GM21381 (cell line): Measurements from ENCODE around the gene UPK3BL1.
A peak's percentile ranks its signal among the peaks of the same experiment; 100 is the strongest.
"Not testable (repeated sequence)": the region's sequence is repeated elsewhere in the genome, so short reads cannot be mapped to it uniquely, and the experiment has no call there.

Source experiments
- ATAC-seq: cut with Tn5 transposase; IDR thresholded peaks from one replicate; pipeline ENCODE4 v1.9.1; 2021; ENCODE audit warnings: mild to moderate bottlenecking, moderate library complexity; ENCODE audit not compliant: unreplicated experiment

UPK3BL1 gene, protein sequence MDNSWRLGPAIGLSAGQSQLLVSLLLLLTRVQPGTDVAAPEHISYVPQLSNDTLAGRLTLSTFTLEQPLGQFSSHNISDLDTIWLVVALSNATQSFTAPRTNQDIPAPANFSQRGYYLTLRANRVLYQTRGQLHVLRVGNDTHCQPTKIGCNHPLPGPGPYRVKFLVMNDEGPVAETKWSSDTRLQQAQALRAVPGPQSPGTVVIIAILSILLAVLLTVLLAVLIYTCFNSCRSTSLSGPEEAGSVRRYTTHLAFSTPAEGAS

DNA sequence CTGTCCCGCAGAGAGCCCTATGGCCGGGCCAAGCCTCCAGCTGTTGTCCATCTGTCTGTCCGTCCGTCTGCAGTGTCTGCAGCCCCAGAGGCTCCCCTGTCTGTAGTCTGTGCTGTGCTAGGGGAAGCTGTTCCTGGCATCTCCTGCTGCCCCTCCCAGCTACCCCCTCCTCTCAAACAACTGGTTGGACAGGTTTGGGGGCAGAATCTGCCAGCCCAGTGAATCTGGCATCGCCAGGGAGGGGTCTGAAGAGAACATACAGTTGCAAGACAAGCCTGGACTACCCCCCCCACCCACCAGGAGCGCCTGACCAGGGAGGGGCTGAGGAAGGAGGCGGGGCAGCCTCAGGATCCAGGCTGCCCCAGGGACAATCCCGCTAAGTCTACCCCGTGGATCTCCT is at the start of gene UPK3BL1:
TSS of gene UPK3BL1 (minus strand) at position 101 of the 400 bp plus-strand sequence. CDS start at position 51, 50 bp downstream.
- ATAC-seq, result not testable (repeated sequence)

DNA sequence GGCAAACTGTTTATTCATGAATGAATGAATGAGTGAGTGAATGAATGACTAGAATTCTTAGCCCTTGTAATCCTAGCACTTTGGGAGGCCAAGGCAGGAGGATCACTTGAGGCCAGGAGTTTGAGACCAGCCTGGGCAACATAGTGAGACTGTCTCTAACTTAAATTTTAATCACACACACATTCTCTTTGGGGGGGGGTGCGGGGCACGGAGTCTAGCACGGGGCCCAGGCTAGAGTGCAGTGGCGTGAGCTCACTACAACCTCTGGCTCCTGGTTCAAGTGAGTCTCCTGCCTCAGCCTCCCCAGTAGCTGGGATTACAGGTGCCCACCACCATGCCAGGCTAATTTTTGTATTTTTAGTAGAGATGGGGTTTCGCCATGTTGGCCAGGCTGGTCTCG is 48.0 kb upstream of the UPK3BL1 start:
- ATAC-seq, result not testable (repeated sequence)

DNA sequence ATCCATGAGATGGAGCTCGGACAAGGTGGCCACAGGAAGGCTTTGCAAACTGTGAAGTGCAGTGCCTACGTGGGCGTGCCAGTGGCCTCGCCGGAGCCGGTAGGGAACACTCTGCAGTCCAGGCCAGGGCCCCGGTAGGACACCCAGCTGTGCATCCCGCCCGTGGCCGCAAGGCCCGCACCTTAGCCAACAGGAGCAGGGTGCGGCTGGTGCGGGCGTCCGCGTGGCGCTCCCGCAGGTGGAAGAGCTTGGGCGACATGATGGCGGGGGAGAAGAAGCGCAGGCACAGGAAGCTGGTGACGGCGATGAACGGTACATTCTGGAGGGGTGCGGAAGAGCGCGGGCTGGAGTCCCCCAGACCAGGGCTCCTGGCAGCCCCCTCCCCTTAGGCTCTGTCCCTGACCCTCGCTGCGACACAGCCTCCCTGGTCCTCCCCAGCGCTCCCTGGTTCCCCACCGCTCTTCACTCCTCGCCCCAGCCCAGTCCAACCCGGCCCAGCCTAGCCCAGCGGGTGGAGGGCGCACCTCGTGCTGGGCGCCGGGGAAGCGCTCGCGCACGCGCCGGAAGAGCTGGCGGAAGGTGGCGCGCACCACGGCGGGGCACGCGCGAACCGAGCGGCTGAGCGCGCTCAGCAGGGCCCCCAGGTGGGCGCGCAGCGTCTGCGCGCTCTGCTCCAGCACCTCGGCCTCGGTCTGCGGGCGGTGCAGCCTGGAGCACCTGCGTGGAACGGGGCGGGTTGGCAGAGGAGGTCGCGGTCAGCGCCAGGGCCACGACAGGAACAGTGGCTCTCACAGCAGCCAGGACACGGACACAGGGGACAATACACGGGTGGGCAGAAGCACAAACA is 47.1 kb upstream of the UPK3BL1 start:
- ATAC-seq, result peak; percentile 70

DNA sequence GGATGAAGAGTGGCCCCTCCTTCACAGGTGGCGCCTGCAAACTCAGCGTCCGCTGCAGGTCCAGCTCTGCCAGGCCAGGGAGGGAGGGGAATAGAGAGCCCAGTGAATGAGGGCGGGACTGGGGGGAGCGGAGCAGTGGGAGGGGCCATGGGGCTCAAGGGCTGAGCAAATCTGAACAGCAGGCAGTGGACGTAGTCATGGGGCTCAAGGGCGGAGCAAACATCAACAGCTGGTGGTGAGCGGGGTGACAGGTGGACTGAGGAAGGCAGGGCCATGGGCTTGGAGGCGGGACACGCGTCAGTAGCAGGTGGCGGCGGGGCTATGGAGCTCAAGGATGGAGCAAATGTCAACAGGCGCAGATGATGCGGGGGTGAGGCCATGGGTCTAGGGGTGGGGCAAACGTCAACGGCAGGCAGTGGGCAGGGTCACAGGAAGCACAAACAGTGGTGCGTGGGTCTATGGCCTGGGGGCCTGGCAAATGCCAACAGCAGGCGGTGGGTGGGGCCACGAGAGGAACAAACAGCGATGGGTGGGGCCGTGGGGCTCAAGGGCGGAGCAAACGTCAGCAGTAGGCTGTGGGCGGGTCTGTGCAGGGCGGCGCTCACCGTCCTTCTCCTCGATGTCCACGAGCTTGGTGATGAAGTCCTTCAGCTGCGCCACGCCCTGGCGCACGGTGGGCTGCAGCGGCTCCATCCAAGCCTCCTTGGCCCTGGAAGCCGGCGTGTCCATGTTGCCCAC is 45.9 kb upstream of the UPK3BL1 start:
- peak; percentile 77 for ATAC-seq

DNA sequence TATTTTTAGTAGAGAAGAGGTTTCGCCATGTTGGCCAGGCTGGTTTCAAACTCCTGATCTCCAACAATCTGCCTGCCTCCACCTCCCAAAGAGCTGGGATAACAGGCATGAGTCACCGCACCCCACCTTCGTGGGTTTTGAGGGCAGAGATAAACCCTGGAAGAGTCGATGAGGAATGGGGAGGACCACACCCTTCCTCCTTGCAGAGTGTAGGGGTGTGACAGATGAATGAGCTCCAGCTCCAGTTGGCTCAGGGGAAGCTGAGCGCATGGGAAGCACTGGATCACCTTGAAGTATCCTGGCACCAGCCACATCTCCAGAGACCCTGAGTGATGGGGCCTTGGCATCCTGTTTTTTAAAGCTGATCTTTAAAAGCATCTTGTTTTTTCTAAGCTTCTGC is 40.0 kb upstream of the UPK3BL1 start:
- not testable (repeated sequence) for ATAC-seq

DNA sequence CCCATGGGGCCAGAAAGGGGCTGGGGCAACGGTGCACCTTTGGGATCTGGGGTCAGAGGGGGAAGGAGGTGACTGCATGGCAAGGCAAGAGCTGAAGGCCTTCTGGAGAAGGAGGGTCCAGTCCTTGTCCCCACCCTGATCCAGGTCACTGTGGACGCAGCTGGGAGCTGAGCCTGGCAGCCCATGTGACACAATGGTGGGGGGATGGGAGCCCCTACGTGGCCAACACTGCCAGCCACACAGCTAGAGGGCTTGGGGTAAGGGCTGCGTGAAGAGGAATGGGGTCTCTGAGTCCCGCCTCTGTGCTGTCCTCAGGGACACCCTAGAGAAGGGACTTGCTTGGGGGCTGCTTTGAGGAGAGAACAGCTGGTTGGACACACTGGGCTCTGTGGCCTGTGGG is 38.2 kb upstream of the UPK3BL1 start:
- ATAC-seq, result not testable (repeated sequence)

DNA sequence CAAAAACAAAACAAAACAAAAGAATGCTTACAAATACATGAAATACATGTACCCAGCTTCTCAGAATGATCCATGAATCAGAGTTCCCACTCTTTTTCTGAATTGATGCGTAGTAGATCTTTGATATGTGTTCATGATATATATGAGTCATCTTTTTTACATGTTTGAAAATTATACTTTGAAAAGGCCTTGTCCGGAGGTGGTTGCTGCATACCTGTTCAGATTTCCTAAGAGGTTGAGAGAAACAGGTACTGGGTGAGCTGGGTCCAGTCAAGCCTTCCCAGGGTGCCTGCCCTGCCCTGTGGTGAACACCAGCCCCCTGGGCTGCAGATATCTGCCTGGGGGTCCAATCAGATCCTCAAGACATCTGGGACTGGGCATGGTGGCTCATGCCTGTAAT is 33.0 kb upstream of the UPK3BL1 start:
- ATAC-seq, result not testable (repeated sequence)

GRCh38 chr7:102673447-102674067 is 31.0 kb upstream of the UPK3BL1 start:
- not testable (repeated sequence) for ATAC-seq

DNA sequence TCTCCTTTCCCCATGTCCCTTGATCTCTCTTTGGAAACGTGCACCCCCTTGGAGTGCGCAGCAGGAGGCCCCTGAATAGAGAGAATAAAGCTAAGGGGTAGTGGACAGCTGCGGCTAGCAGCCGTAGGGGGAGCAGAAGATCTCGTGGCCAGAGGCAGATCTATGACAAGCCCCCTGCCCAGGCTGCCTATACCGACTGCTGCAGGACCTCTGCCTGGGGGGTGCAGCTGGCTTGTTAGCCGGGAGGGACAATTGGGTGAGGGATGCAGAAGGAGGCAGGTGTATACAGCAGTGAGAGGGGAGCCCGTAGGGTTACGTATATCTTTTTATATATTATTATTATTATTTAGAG is 29.3 kb upstream of the UPK3BL1 start:
- peak; percentile 27 for ATAC-seq

- ATAC-seq, result peak; percentile 70
Observed at GRCh38 chr7:102671166-102671955, 28.8 kb upstream of the UPK3BL1 start, which contains the start of gene POLR2J2. TSS of gene POLR2J2 (minus strand) at chr7:102671663. CDS start at chr7:102671601, 62 bp downstream.

GRCh38 chr7:102667523-102667922 is 24.9 kb upstream of the UPK3BL1 start:
- not testable (repeated sequence) for ATAC-seq

GRCh38 chr7:102666850-102667249 is 24.3 kb upstream of the UPK3BL1 start:
- not testable (repeated sequence) for ATAC-seq

DNA sequence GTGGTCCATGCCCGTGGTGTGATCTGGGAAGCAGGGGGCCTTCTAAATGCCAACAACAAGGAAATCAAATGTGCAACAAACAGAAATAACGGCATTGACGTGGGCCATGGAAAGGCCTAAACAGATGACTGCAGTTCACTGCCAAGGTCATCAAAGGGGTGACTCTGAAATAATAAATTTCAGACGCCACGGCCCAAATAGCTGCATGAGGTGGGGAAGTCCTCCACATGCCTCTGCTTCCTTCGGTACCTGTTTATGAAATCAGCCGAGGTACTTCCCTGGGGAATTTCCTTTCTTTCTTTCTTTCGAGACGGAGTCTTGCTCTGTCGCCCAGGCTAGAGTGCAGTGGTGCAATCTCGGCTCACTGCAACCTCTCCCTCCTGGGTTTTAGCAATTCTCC is 22.2 kb upstream of the UPK3BL1 start:
- ATAC-seq, result not testable (repeated sequence)

DNA sequence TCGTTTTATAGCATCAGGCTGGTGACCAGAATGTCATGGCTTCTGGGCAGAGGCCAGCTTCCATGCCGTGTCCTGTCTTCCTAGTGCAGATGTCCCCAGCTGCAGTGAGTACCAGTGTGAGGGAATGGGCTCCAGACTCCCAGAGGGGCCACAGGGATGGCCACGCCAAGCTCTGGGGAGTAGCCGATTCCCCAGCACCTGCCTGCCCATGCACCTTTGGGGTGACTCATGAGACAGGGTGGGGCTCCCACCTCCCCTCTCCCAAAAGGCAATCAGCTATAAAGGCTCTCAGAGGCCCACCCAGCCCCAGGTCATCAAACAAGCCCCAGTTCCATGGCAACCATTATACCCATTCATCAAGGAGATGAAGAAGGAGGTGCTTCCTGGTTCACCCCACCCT is 7.3 kb upstream of the UPK3BL1 start, which contains the start of gene SPDYE2B:
TSS of gene SPDYE2B (plus strand) at position 396 of the 400 bp plus-strand sequence. CDS start 2,030 bp downstream, outside the sequence.
- ATAC-seq, result not testable (repeated sequence)

DNA sequence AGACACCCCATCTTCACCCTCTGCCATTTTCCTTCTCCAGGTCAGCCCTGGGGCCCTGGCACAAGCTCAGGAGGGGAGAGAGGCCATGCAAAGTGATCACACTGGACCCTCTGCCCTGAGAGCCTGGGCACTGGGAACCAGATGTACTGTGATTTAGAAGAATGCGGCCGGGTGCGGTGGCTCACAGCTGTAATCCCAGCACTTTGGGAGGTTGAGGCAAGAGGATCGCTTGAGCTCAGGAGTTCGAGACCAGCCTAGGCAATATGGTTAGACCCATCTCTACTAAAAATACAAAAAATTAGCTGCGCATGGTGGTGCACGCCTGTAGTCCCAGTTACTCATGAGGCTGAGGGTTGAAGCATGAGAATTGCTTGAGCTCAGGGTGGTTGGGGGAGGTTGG is 5.2 kb upstream of the UPK3BL1 start:
- not testable (repeated sequence) for ATAC-seq

GRCh38 chr7:102643404-102643803 is 813 bp upstream of the UPK3BL1 start:
- not testable (repeated sequence) for ATAC-seq

DNA sequence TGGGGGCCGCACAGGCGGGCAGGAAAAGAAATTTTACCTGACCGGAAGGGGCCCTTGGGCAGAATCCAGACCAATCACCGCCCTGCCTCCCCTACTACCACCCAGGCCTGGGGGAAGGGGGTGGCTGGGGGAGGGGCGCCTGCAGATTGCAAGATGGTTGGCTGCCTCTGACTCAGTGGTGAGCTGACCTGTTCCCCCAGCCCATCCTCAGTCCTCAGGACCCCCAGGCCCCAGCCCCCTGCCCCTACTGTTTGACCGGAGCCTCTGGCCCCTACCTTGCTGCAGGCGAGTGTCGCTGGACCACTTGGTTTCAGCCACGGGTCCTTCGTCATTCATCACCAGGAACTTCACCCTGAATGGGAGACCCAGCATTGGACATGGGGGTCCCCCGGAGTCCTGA is 3.7 kb downstream of the UPK3BL1 start:
- ATAC-seq, result not testable (repeated sequence)

DNA sequence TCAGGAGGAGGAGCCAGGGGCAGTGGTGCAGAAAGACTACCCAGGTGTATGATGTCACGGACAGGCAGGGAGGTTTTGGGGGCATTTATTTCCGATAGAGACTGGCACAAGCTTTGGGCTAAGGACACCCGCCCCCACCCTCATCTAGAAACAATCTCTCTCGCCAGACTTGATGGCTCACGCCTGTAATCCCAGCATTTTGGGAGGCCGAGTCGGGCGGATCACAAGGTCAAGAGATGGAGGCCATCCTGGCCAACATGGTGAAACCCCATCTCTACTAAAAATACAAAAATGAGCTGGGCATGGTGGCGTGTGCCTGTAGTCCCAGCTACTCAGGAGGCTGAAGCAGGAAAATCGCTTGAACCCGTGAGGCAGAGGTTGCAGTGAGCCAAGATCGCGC is 5.6 kb downstream of the UPK3BL1 start:
- not testable (repeated sequence) for ATAC-seq

- ATAC-seq, result not testable (repeated sequence)
Observed at GRCh38 chr7:102635354-102635753, 7.2 kb downstream of the UPK3BL1 start.

DNA sequence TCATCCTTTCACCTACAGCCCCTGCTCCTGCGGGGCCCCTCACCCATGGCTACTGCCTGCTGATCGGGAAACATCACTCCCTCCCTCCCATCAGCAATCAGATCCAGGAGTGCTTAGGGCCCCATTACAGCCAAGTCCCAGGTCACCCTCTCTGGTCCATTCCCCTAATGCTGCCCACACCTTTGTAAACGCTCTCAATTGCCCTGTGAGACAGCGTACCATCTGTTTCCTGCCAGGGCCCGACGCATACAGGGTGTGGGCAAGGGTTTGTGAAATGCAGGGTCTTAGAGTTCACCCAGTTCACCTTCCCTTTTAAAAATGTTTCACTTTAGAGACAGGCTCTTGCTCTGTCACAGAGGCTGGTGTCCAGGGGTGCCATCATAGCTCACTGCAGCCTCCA is 8.3 kb downstream of the UPK3BL1 start:
- ATAC-seq, result not testable (repeated sequence)
